CD14-positive monocyte (primary cell): ENCODE measurements around the gene ZNF32. TPM values are rescaled to one million over a fixed set of nuclear protein-coding genes. Genes with fewer than 3 reads are reported as not detected.
A peak's percentile ranks its signal among the peaks of the same experiment; 100 is the strongest.

Experiments
- DNase-seq, 3 donors: peaks; one replicate each; pipeline ENCODE4 v3.0.0-alpha.2; 2011 to 2022
- H2AFZ ChIP-seq: 2 replicates; pipeline ENCODE4 v1.6.0; 2012; ENCODE audit warnings: mild to moderate bottlenecking, low read depth, low read length, inconsistent platforms; ENCODE audit not compliant: insufficient read depth, poor library complexity, severe bottlenecking
- H3K27ac ChIP-seq, 2 donors: 1 replicate in 1 of 2; 2 replicates in 1 of 2; pipeline ENCODE4 v1.5.1; 2012 to 2013; ENCODE audit warnings: low read length in 2 of 2, control low read depth in 1 of 2, inconsistent platforms in 1 of 2, low read depth in 1 of 2, mild to moderate bottlenecking in 1 of 2
- H3K27me3 ChIP-seq, 2 donors: one replicate each; pipeline versions ENCODE4 v1.6.0 to v1.6.1; 2011 to 2013; ENCODE audit warnings: low read length in 2 of 2; ENCODE audit not compliant: control insufficient read depth in 2 of 2, insufficient read depth in 2 of 2
- H3K36me3 ChIP-seq, 2 donors: replicated peaks in 1 of 2; 1 replicate in 1 of 2; 2 replicates in 1 of 2; pipeline versions ENCODE4 v1.5.1 to v1.6.1; 2012 to 2013; ENCODE audit warnings: low read length in 2 of 2, control low read depth in 1 of 2, inconsistent platforms in 1 of 2, mild to moderate bottlenecking in 1 of 2; ENCODE audit not compliant: insufficient read depth in 2 of 2, control insufficient read depth in 1 of 2
- H3K4me1 ChIP-seq, 2 donors: 1 replicate in 1 of 2; 2 replicates in 1 of 2; pipeline versions ENCODE4 v1.5.1 to v1.6.1; 2012 to 2013; ENCODE audit warnings: low read length in 2 of 2, control low read depth in 1 of 2, inconsistent platforms in 1 of 2, mild to moderate bottlenecking in 1 of 2, moderate library complexity in 1 of 2; ENCODE audit not compliant: insufficient read depth in 2 of 2, control insufficient read depth in 1 of 2
- H3K4me2 ChIP-seq: replicated peaks from 2 replicates; pipeline ENCODE3; 2012; ENCODE audit warnings: low read length, moderate library complexity, mild to moderate bottlenecking; ENCODE audit not compliant: poor library complexity, severe bottlenecking; ENCODE audit errors: extremely low read depth
- H3K4me3 ChIP-seq, 3 experiments: fragments of 200-600 bp in 1 of 3; sonication (generic) in 1 of 3; replicated peaks in 1 of 3; 1 replicate in 2 of 3; 2 replicates in 1 of 3; pipeline ENCODE4 v1.5.1; 2011 to 2013; ENCODE audit warnings: low read length in 3 of 3, mild to moderate bottlenecking in 3 of 3, control low read depth in 2 of 3, low read depth in 2 of 3, inconsistent platforms in 1 of 3, moderate library complexity in 1 of 3
- H3K79me2 ChIP-seq: 2 replicates; pipeline ENCODE4 v1.6.0; 2012; ENCODE audit warnings: mild to moderate bottlenecking, control low read depth, inconsistent platforms, low read length, moderate library complexity; ENCODE audit not compliant: insufficient read depth
- H3K9ac ChIP-seq: 2 replicates; pipeline ENCODE4 v1.6.0; 2017; ENCODE audit warnings: low read length, mild to moderate bottlenecking; ENCODE audit not compliant: insufficient read depth, poor library complexity, severe bottlenecking
- H3K9me3 ChIP-seq, 2 donors: replicated peaks in 1 of 2; 1 replicate in 1 of 2; 2 replicates in 1 of 2; pipeline versions ENCODE4 v1.5.1 to v1.6.1; 2012 to 2013; ENCODE audit warnings: low read length in 2 of 2, control low read depth in 1 of 2; ENCODE audit not compliant: control insufficient read depth in 1 of 2, insufficient read depth in 1 of 2
- H4K20me1 ChIP-seq: 2 replicates; pipeline ENCODE4 v1.6.0; 2012; ENCODE audit warnings: mild to moderate bottlenecking, low read length, control low read depth, moderate library complexity; ENCODE audit not compliant: insufficient read depth
- H3K27ac Mint-ChIP-seq, 7 donors: one replicate each; pipeline ENCODE4 v1.8.0; 2020; ENCODE audit warnings: mild to moderate bottlenecking in 7 of 7, mixed read lengths in 7 of 7, moderate library complexity in 6 of 7, inconsistent platforms in 2 of 7
- H3K27me3 Mint-ChIP-seq, 3 donors: one replicate each; pipeline ENCODE4 v1.8.0; 2021 to 2022; ENCODE audit warnings: low read depth in 3 of 3, mild to moderate bottlenecking in 3 of 3, mixed read lengths in 3 of 3, moderate library complexity in 3 of 3, inconsistent platforms in 1 of 3
- H3K36me3 Mint-ChIP-seq, 2 donors: one replicate each; pipeline ENCODE4 v1.8.0; 2020; ENCODE audit warnings: mixed read lengths in 2 of 2, inconsistent platforms in 1 of 2, mild to moderate bottlenecking in 1 of 2
- H3K4me1 Mint-ChIP-seq: one replicate; pipeline ENCODE4 v1.8.0; 2020; ENCODE audit warnings: mild to moderate bottlenecking, mixed read lengths
- H3K4me3 Mint-ChIP-seq, 2 donors: one replicate each; pipeline ENCODE4 v1.8.0; 2020; ENCODE audit warnings: mild to moderate bottlenecking in 2 of 2, mixed read lengths in 2 of 2, moderate library complexity in 1 of 2
- H3K9me3 Mint-ChIP-seq, 7 donors: one replicate each; pipeline ENCODE4 v1.8.0; 2020 to 2022; ENCODE audit warnings: mixed read lengths in 7 of 7, mild to moderate bottlenecking in 6 of 7, moderate library complexity in 6 of 7, inconsistent platforms in 2 of 7
- WGBS: methylation state at CpG from one replicate; pipeline ENCODE4 v1.1.5; 2013; ENCODE audit warnings: missing lambda C conversion rate; ENCODE audit not compliant: insufficient coverage; 5-methylcytosine and 5-hydroxymethylcytosine counted together
- intact Hi-C, 2 donors: fragments of 100-400 bp; cut with micrococcal nuclease; formaldehyde crosslinking; loops; one replicate each; pipeline versions ENCODE4 v1.15.0 to v1.15.1; 2023
- polyA minus RNA-seq: library from RNA; depleted of rRNA, polyadenylated mRNA; stranded (reverse); fragments of >200 nt; gene quantifications from 2 replicates; pipeline ENCODE4 v1.2.3, GENCODE V29; 2012
- polyA plus RNA-seq, 3 donors: library from polyadenylated mRNA; depleted of rRNA in 1 of 3; unstranded in 2 of 3; stranded (reverse) in 1 of 3; fragments of 300-500 nt in 2 of 3; fragments of >200 nt in 1 of 3; fragmentation: Illumina TruSeq in 2 of 3; gene quantifications; 1 replicate in 2 of 3; 2 replicates in 1 of 3; pipeline ENCODE4 v1.2.3, GENCODE V29; 2012 to 2021
- total RNA-seq, 12 experiments: library from RNA in 1 of 12; stranded (reverse) in 1 of 12; fragments of 120-200 nt in 1 of 12; gene quantifications; one replicate each; pipeline ENCODE4 v1.2.4 and lab custom pipeline; 2013 to 2026; ENCODE audit warnings: mixed read lengths in 6 of 12, inconsistent platforms in 1 of 12
- TF ChIP-seq, protein P1 (sequence below): fragments of 200-600 bp; IDR thresholded peaks from one replicate; pipeline ENCODE4 v1.8.0; 2022; ENCODE audit warnings: antibody characterized with exemption, mild to moderate bottlenecking

The ZNF32 gene, protein sequence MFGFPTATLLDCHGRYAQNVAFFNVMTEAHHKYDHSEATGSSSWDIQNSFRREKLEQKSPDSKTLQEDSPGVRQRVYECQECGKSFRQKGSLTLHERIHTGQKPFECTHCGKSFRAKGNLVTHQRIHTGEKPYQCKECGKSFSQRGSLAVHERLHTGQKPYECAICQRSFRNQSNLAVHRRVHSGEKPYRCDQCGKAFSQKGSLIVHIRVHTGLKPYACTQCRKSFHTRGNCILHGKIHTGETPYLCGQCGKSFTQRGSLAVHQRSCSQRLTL
- 24.3 TPM for total RNA-seq (2013)
- polyA plus RNA-seq, result 10 to 100 TPM; 16.7 to 33.6 (median 33.0) TPM
- polyA minus RNA-seq, result 3.7 and 7.3 TPM in 2 replicates
- 0.92 to 7.9 (median 4.9) reads per million in 11 experiments for total RNA-seq (lab: John Stamatoyannopoulos, UW)

DNA sequence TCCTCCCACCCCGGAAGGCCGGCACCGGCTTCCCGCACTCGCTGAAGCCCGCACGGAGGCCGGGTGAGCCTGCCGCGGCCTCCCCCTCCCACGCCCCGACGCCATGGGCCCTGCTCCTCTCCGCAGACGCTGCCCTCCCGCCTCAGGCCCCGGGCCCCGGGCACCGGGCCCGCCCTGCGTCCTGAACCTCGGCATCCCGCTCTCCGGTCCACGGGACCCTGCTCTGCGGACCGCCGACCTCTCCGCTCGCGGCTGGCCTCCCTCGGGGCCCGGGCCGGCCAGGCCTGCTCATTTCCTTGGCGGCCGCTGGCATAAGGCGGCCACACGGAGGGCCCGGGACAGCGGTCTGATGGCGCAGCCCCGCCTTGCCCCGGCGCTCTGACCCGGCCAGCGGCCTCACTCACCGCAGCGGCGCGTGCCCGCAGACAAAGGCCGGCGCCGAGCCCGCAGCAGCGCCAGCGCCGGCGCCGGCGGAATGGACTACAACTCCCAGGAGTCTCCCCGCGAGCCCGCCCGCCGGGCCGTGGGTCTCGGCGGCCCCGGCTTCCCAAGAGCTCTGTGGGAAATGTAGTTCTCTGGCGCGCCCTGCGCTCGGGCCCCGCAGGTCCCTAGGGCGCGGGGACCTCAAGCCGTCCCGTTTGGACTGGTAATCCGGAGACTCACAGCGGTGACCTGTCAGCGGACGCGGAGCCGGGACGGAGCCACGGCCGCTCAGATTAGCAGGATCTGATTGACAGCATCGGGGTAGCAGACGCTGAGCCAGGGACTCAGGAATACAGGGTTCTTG is at the start of gene ZNF32:
Gene ZNF32, minus strand, starts transcription at position 484 of the 787 bp plus-strand sequence. CDS start 2,748 bp downstream, outside the sequence.
- Histone ChIP-seq H3K9ac (peak within 1 kb of the TSS; percentile 86), H3K27ac (peak within 1 kb of the TSS in 1 of 2 donors; percentile 64), H3K9me3 (peaks cover 18 to 33% of the 10 kb centered on the region in 2 donors), H3K4me3 (peak within 1 kb of the TSS; percentile 62 to 88 (median 83)), H4K20me1 (no peaks in the 10 kb centered on the region), H3K4me1 (peaks cover 10 to 17% of the 10 kb centered on the region in 2 donors), H3K36me3 (peaks cover 20 to 28% of the 10 kb centered on the region in 2 donors), H2AFZ (peak within 1 kb of the TSS; percentile 96), H3K79me2 (no peaks in the 10 kb centered on the region), H3K4me2 (peak within 1 kb of the TSS; percentile 79), H3K27me3 (no peaks in the 10 kb centered on the region)
- intact Hi-C loops, result loop anchor here (10.0 kb wide), 1 partner anchor 1094 kb away; no protein-coding TSS in a partner anchor
- Mint-ChIP-seq H3K9me3 (peaks cover 21 to 40% (median 32%) of the 10 kb centered on the region in 7 donors), H3K36me3 (peaks cover 29% of the 10 kb centered on the region in 2 donors), H3K27me3 (peaks cover 6 to 12% (median 8%) of the 10 kb centered on the region in 3 donors), H3K27ac (peak within 1 kb of the TSS in 4 of 7 donors; percentile 10 to 77 (median 44)), H3K4me1 (peaks cover 14% of the 10 kb centered on the region), H3K4me3 (peak within 1 kb of the TSS; percentile 93 to 96)
- DNase-seq, result peak; percentile 73 to 81 (median 77)
- under 1% methylated on average over 90 of the region's 90 CpGs for WGBS
- TF ChIP-seq, protein P1, sequence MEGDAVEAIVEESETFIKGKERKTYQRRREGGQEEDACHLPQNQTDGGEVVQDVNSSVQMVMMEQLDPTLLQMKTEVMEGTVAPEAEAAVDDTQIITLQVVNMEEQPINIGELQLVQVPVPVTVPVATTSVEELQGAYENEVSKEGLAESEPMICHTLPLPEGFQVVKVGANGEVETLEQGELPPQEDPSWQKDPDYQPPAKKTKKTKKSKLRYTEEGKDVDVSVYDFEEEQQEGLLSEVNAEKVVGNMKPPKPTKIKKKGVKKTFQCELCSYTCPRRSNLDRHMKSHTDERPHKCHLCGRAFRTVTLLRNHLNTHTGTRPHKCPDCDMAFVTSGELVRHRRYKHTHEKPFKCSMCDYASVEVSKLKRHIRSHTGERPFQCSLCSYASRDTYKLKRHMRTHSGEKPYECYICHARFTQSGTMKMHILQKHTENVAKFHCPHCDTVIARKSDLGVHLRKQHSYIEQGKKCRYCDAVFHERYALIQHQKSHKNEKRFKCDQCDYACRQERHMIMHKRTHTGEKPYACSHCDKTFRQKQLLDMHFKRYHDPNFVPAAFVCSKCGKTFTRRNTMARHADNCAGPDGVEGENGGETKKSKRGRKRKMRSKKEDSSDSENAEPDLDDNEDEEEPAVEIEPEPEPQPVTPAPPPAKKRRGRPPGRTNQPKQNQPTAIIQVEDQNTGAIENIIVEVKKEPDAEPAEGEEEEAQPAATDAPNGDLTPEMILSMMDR, result no peak

DNA sequence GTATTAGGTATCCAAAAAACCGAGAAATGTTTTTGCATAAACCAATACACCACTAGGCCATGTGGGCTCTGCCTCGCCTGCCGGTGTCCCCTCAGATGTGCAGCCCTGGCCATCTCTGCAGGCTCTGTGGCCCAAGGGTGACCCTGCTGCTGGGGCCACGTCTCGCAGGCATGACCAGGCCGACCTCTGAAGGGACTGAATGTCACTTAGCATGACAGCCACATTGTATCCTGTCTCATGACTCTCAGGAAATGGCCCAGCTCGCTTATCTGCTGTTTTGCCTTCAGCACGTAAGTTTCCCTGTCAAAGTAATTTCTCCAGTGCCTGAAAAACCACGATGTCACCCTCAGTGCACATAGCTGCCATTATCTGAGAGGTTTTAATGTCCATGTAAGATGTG is 49.5 kb upstream of the ZNF32 start:
- Histone ChIP-seq H2AFZ (no peak overlapping the region), H3K27ac (no peak overlapping the region), H3K9me3 (no peaks in the 10 kb centered on the region), H3K27me3 (no peaks in the 10 kb centered on the region), H3K4me1 (no peaks in the 10 kb centered on the region), H3K79me2 (no peaks in the 10 kb centered on the region), H3K9ac (no peak overlapping the region), H4K20me1 (no peaks in the 10 kb centered on the region), H3K4me3 (no peak overlapping the region), H3K36me3 (no peaks in the 10 kb centered on the region), H3K4me2 (no peak overlapping the region)
- TF ChIP-seq, protein P1, result no peak
- H3K4me1 Mint-ChIP-seq, result no peaks in the 10 kb centered on the region
- peaks cover 0 to 2% (median 0%) of the 10 kb centered on the region in 7 donors for H3K9me3 Mint-ChIP-seq
- DNase-seq, result no peak
- peaks cover 2 to 9% (median 3%) of the 10 kb centered on the region in 3 donors for H3K27me3 Mint-ChIP-seq
- no peak overlapping the region for H3K4me3 Mint-ChIP-seq
- 46% methylated on average over 7 of the region's 9 CpGs for WGBS
- H3K36me3 Mint-ChIP-seq, result no peaks in the 10 kb centered on the region
- no peak overlapping the region for H3K27ac Mint-ChIP-seq
- intact Hi-C loops, result no loop called here
